ENCODE measurements around the gene STK38.

Gene STK38

DNA sequence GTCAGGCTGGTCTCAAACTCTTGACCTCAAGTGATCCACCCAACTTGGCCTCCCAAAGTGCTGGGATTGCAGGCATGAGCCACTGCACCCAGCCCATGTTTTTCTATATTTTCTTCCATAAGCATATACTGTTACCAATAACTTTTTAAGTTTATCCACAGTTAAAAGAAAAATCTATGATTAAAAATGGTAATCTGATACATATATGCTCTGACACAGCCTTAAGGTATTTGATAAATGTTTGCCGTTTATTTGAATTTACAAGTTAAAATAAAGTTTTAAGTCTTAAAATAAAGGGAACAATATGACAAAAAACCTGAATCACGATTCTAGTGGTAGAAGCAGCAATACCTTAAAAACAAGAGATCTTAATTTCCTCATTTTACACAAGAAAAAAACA lies 5.2 kb downstream of the STK38 start:
- no peak overlapping the region for H3K4me3 ChIP-seq (replicated peaks; ENCODE audit: low read depth, low read length)
- no peak for DNase-seq (ENCODE audit: extremely low read depth, low read depth)
- TF ChIP-seq, protein P1, sequence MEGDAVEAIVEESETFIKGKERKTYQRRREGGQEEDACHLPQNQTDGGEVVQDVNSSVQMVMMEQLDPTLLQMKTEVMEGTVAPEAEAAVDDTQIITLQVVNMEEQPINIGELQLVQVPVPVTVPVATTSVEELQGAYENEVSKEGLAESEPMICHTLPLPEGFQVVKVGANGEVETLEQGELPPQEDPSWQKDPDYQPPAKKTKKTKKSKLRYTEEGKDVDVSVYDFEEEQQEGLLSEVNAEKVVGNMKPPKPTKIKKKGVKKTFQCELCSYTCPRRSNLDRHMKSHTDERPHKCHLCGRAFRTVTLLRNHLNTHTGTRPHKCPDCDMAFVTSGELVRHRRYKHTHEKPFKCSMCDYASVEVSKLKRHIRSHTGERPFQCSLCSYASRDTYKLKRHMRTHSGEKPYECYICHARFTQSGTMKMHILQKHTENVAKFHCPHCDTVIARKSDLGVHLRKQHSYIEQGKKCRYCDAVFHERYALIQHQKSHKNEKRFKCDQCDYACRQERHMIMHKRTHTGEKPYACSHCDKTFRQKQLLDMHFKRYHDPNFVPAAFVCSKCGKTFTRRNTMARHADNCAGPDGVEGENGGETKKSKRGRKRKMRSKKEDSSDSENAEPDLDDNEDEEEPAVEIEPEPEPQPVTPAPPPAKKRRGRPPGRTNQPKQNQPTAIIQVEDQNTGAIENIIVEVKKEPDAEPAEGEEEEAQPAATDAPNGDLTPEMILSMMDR (IDR thresholded peaks at IDR 0.05; ENCODE audit: low read depth, low read length, missing control alignments) = no peak

GRCh38 chr6:36539814-36540568 lies 7.3 kb downstream of the STK38 start:
- DNase-seq (ENCODE audit: extremely low read depth, low read depth) = no peak
- no peak overlapping the region for H3K4me3 ChIP-seq (replicated peaks; ENCODE audit: low read depth, low read length)
- TF ChIP-seq, protein P1 (IDR thresholded peaks at IDR 0.05; ENCODE audit: low read depth, low read length, missing control alignments) = no peak

DNA sequence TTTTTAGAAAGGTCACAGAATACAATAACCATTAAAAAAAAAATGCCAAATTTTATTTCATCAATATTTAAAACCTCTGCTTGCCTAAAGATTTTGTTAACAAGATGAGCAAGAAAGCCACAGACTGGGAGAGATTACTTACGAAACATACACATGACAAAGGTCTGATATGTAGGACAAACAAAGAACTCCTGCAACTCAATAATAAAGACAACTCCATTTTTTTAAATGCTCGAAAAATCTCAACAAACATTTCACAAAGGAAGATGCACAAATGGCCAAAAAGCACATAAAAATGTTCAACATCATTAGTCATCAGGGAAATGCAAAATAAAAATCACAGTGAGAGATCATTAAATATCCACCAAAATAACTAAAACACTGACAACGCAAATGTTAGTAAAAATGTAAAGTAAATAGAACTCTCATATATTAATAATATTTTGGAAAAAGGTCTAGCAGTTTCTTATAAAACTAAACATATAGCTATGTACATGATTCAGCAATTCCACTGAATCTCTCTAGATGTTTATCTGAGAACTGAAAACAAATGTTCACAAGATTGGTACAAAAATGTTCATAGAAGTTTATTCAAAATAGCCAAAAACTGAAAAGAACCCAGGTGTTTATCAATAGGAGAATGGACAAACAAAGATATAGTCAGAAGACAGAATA lies 10.3 kb downstream of the STK38 start:
- no peak overlapping the region for H3K4me3 ChIP-seq (replicated peaks; ENCODE audit: low read depth, low read length)
- TF ChIP-seq, protein P1 (IDR thresholded peaks at IDR 0.05; ENCODE audit: low read depth, low read length, missing control alignments) = no peak
- DNase-seq (ENCODE audit: extremely low read depth, low read depth) = no peak

- DNase-seq (ENCODE audit: extremely low read depth, low read depth) = no peak
- TF ChIP-seq, protein P1 (IDR thresholded peaks at IDR 0.05; ENCODE audit: low read depth, low read length, missing control alignments) = no peak
- H3K4me3 ChIP-seq (replicated peaks; ENCODE audit: low read depth, low read length) = no peak overlapping the region
These were observed 14.0 kb downstream of the STK38 start for GRCh38 chr6:36533321-36533720.

DNA sequence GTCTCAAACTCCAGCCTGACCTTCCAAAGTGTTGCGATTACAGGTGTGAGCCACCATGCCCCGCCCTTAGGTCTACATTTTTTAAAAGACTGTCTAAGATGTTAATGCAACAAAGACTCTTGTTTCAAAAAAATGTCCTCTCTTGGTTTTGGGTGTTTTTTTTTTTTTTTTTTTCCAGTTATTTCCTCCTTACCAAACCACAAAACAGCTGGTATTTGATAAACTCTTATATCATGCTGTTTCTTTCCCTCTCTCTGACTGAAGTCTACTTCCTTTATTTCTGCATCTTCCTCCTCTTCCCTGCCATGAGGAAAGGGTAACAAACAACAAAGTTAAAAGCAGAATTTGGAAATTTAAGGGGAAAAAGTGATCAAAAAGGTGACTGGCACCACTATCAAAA lies 21.2 kb downstream of the STK38 start:
- TF ChIP-seq, protein P1 (IDR thresholded peaks at IDR 0.05; ENCODE audit: low read depth, low read length, missing control alignments) = no peak
- DNase-seq (ENCODE audit: extremely low read depth, low read depth) = no peak
- H3K4me3 ChIP-seq (replicated peaks; ENCODE audit: low read depth, low read length) = no peak overlapping the region

DNA sequence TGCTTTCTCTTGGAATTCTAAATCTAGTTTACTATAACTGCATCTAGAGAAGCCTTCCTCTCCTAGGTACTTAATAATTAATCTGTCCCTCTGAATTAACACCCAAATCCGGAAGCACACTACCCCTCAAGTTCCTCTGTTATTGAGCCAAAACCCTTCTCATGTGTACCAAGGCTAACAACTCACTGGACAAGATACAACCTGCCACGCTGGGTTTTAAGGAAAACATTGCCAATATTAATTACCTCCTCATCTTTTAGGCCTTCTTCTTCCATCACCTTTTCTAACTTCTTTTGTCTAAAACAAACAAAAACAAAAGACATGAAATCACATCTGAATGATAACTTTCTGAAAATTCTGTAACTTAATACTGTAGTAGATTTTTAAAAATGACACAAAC lies 21.9 kb downstream of the STK38 start:
- no peak overlapping the region for H3K4me3 ChIP-seq (replicated peaks; ENCODE audit: low read depth, low read length)
- TF ChIP-seq, protein P1 (IDR thresholded peaks at IDR 0.05; ENCODE audit: low read depth, low read length, missing control alignments) = no peak
- no peak for DNase-seq (ENCODE audit: extremely low read depth, low read depth)

All from HFF-Myc (cell line).